ENCODE measurements around the gene INPP4B.

Gene INPP4B

GRCh38 chr4:142752202-142752786, 93.8 kb downstream of the INPP4B start:
- H3K27ac ChIP-seq (ENCODE audit: low read depth, low read length): no peak overlapping the region
- H3K9me3 ChIP-seq (ENCODE audit: control insufficient read depth in 5 of 5, low read length in 5 of 5): no peaks in the 10 kb centered on the region
- no peak overlapping the region for H3K9ac ChIP-seq (ENCODE audit: low read length in 5 of 5)
- H3K36me3 ChIP-seq (ENCODE audit: control insufficient read depth in 5 of 5, insufficient read depth in 5 of 5, low read length in 5 of 5): no peaks in the 10 kb centered on the region
- peaks cover 0 to 3% (median 0%) of the 10 kb centered on the region in 5 donors for H3K4me1 ChIP-seq (ENCODE audit: control insufficient read depth in 5 of 5, insufficient read depth in 5 of 5, low read length in 5 of 5)
- no peak overlapping the region for H3K4me3 ChIP-seq (ENCODE audit: low read depth in 1 of 5, low read length in 5 of 5)
- no peaks in the 10 kb centered on the region for H3K27me3 ChIP-seq (ENCODE audit: control insufficient read depth in 5 of 5, insufficient read depth in 4 of 5, low read length in 5 of 5)

GRCh38 chr4:142743121-142743825, 102.8 kb downstream of the INPP4B start:
- no peaks in the 10 kb centered on the region for H3K27me3 ChIP-seq (ENCODE audit: control insufficient read depth in 5 of 5, insufficient read depth in 4 of 5, low read length in 5 of 5)
- H3K9me3 ChIP-seq (ENCODE audit: control insufficient read depth in 5 of 5, low read length in 5 of 5): peaks cover 0 to 3% (median 0%) of the 10 kb centered on the region in 5 donors
- H3K9ac ChIP-seq (ENCODE audit: low read length in 5 of 5): no peak overlapping the region
- H3K4me3 ChIP-seq (ENCODE audit: low read depth in 1 of 5, low read length in 5 of 5): no peak overlapping the region
- no peaks in the 10 kb centered on the region for H3K36me3 ChIP-seq (ENCODE audit: control insufficient read depth in 5 of 5, insufficient read depth in 5 of 5, low read length in 5 of 5)
- H3K27ac ChIP-seq (ENCODE audit: low read depth, low read length): no peak overlapping the region
- no peaks in the 10 kb centered on the region for H3K4me1 ChIP-seq (ENCODE audit: control insufficient read depth in 5 of 5, insufficient read depth in 5 of 5, low read length in 5 of 5)

- Histone ChIP-seq H3K27me3 (ENCODE audit: control insufficient read depth in 5 of 5, insufficient read depth in 4 of 5, low read length in 5 of 5) (no peaks in the 10 kb centered on the region), H3K4me1 (ENCODE audit: control insufficient read depth in 5 of 5, insufficient read depth in 5 of 5, low read length in 5 of 5) (no peaks in the 10 kb centered on the region), H3K36me3 (ENCODE audit: control insufficient read depth in 5 of 5, insufficient read depth in 5 of 5, low read length in 5 of 5) (no peaks in the 10 kb centered on the region), H3K27ac (ENCODE audit: low read depth, low read length) (no peak overlapping the region), H3K9ac (ENCODE audit: low read length in 5 of 5) (no peak overlapping the region), H3K4me3 (ENCODE audit: low read depth in 1 of 5, low read length in 5 of 5) (no peak overlapping the region), H3K9me3 (ENCODE audit: control insufficient read depth in 5 of 5, low read length in 5 of 5) (peaks cover 0 to 3% (median 0%) of the 10 kb centered on the region in 5 donors)
These were observed 104.1 kb downstream of the INPP4B start for GRCh38 chr4:142741995-142742394.

GRCh38 chr4:142728233-142728632, 117.9 kb downstream of the INPP4B start:
- no peaks in the 10 kb centered on the region for H3K9me3 ChIP-seq (ENCODE audit: control insufficient read depth in 5 of 5, low read length in 5 of 5)
- no peak overlapping the region for H3K9ac ChIP-seq (ENCODE audit: low read length in 5 of 5)
- no peak overlapping the region for H3K27ac ChIP-seq (ENCODE audit: low read depth, low read length)
- no peaks in the 10 kb centered on the region for H3K27me3 ChIP-seq (ENCODE audit: control insufficient read depth in 5 of 5, insufficient read depth in 4 of 5, low read length in 5 of 5)
- no peaks in the 10 kb centered on the region for H3K4me1 ChIP-seq (ENCODE audit: control insufficient read depth in 5 of 5, insufficient read depth in 5 of 5, low read length in 5 of 5)
- H3K36me3 ChIP-seq (ENCODE audit: control insufficient read depth in 5 of 5, insufficient read depth in 5 of 5, low read length in 5 of 5): no peaks in the 10 kb centered on the region
- no peak overlapping the region for H3K4me3 ChIP-seq (ENCODE audit: low read depth in 1 of 5, low read length in 5 of 5)

GRCh38 chr4:142727149-142727548, 119.0 kb downstream of the INPP4B start:
- Histone ChIP-seq H3K36me3 (ENCODE audit: control insufficient read depth in 5 of 5, insufficient read depth in 5 of 5, low read length in 5 of 5) (no peaks in the 10 kb centered on the region), H3K9ac (ENCODE audit: low read length in 5 of 5) (no peak overlapping the region), H3K27me3 (ENCODE audit: control insufficient read depth in 5 of 5, insufficient read depth in 4 of 5, low read length in 5 of 5) (no peaks in the 10 kb centered on the region), H3K27ac (ENCODE audit: low read depth, low read length) (no peak overlapping the region), H3K4me1 (ENCODE audit: control insufficient read depth in 5 of 5, insufficient read depth in 5 of 5, low read length in 5 of 5) (no peaks in the 10 kb centered on the region), H3K4me3 (ENCODE audit: low read depth in 1 of 5, low read length in 5 of 5) (no peak overlapping the region), H3K9me3 (ENCODE audit: control insufficient read depth in 5 of 5, low read length in 5 of 5) (no peaks in the 10 kb centered on the region)

- no peak overlapping the region for H3K9ac ChIP-seq (ENCODE audit: low read length in 5 of 5)
- no peaks in the 10 kb centered on the region for H3K4me1 ChIP-seq (ENCODE audit: control insufficient read depth in 5 of 5, insufficient read depth in 5 of 5, low read length in 5 of 5)
- H3K27me3 ChIP-seq (ENCODE audit: control insufficient read depth in 5 of 5, insufficient read depth in 4 of 5, low read length in 5 of 5): no peaks in the 10 kb centered on the region
- H3K4me3 ChIP-seq (ENCODE audit: low read depth in 1 of 5, low read length in 5 of 5): no peak overlapping the region
- H3K27ac ChIP-seq (ENCODE audit: low read depth, low read length): no peak overlapping the region
- no peaks in the 10 kb centered on the region for H3K36me3 ChIP-seq (ENCODE audit: control insufficient read depth in 5 of 5, insufficient read depth in 5 of 5, low read length in 5 of 5)
- H3K9me3 ChIP-seq (ENCODE audit: control insufficient read depth in 5 of 5, low read length in 5 of 5): no peaks in the 10 kb centered on the region
These were observed 120.2 kb downstream of the INPP4B start for GRCh38 chr4:142725886-142726285.

- Histone ChIP-seq H3K4me1 (ENCODE audit: control insufficient read depth in 5 of 5, insufficient read depth in 5 of 5, low read length in 5 of 5) (no peaks in the 10 kb centered on the region), H3K36me3 (ENCODE audit: control insufficient read depth in 5 of 5, insufficient read depth in 5 of 5, low read length in 5 of 5) (no peaks in the 10 kb centered on the region), H3K4me3 (ENCODE audit: low read depth in 1 of 5, low read length in 5 of 5) (no peak overlapping the region), H3K27ac (ENCODE audit: low read depth, low read length) (no peak overlapping the region), H3K9ac (ENCODE audit: low read length in 5 of 5) (no peak overlapping the region), H3K27me3 (ENCODE audit: control insufficient read depth in 5 of 5, insufficient read depth in 4 of 5, low read length in 5 of 5) (no peaks in the 10 kb centered on the region), H3K9me3 (ENCODE audit: control insufficient read depth in 5 of 5, low read length in 5 of 5) (peaks cover 0 to 3% (median 0%) of the 10 kb centered on the region in 5 donors)
These were observed 124.9 kb downstream of the INPP4B start for GRCh38 chr4:142721187-142721586.

GRCh38 chr4:142719854-142720541, 126.1 kb downstream of the INPP4B start:
- Histone ChIP-seq H3K4me1 (ENCODE audit: control insufficient read depth in 5 of 5, insufficient read depth in 5 of 5, low read length in 5 of 5) (no peaks in the 10 kb centered on the region), H3K27ac (ENCODE audit: low read depth, low read length) (no peak overlapping the region), H3K36me3 (ENCODE audit: control insufficient read depth in 5 of 5, insufficient read depth in 5 of 5, low read length in 5 of 5) (no peaks in the 10 kb centered on the region), H3K27me3 (ENCODE audit: control insufficient read depth in 5 of 5, insufficient read depth in 4 of 5, low read length in 5 of 5) (no peaks in the 10 kb centered on the region), H3K9ac (ENCODE audit: low read length in 5 of 5) (no peak overlapping the region), H3K9me3 (ENCODE audit: control insufficient read depth in 5 of 5, low read length in 5 of 5) (peaks cover 0 to 3% (median 0%) of the 10 kb centered on the region in 5 donors), H3K4me3 (ENCODE audit: low read depth in 1 of 5, low read length in 5 of 5) (no peak overlapping the region)

GRCh38 chr4:142718981-142719380, 127.1 kb downstream of the INPP4B start:
- Histone ChIP-seq H3K4me1 (ENCODE audit: control insufficient read depth in 5 of 5, insufficient read depth in 5 of 5, low read length in 5 of 5) (no peaks in the 10 kb centered on the region), H3K36me3 (ENCODE audit: control insufficient read depth in 5 of 5, insufficient read depth in 5 of 5, low read length in 5 of 5) (no peaks in the 10 kb centered on the region)

GRCh38 chr4:142715727-142716126, 130.4 kb downstream of the INPP4B start:
- Histone ChIP-seq H3K9ac (ENCODE audit: low read length in 5 of 5) (no peak overlapping the region), H3K27me3 (ENCODE audit: control insufficient read depth in 5 of 5, insufficient read depth in 4 of 5, low read length in 5 of 5) (no peaks in the 10 kb centered on the region), H3K27ac (ENCODE audit: low read depth, low read length) (no peak overlapping the region), H3K36me3 (ENCODE audit: control insufficient read depth in 5 of 5, insufficient read depth in 5 of 5, low read length in 5 of 5) (no peaks in the 10 kb centered on the region), H3K4me1 (ENCODE audit: control insufficient read depth in 5 of 5, insufficient read depth in 5 of 5, low read length in 5 of 5) (no peaks in the 10 kb centered on the region), H3K4me3 (ENCODE audit: low read depth in 1 of 5, low read length in 5 of 5) (no peak overlapping the region), H3K9me3 (ENCODE audit: control insufficient read depth in 5 of 5, low read length in 5 of 5) (peaks cover 0 to 3% (median 0%) of the 10 kb centered on the region in 5 donors)

More at GRCh38 chr4:142718981-142719380, 127.1 kb downstream of the INPP4B start:
- Histone ChIP-seq H3K4me3 (ENCODE audit: low read depth in 1 of 5, low read length in 5 of 5) (no peak overlapping the region), H3K9ac (ENCODE audit: low read length in 5 of 5) (no peak overlapping the region), H3K27ac (ENCODE audit: low read depth, low read length) (no peak overlapping the region), H3K9me3 (ENCODE audit: control insufficient read depth in 5 of 5, low read length in 5 of 5) (peaks cover 0 to 3% (median 0%) of the 10 kb centered on the region in 5 donors), H3K27me3 (ENCODE audit: control insufficient read depth in 5 of 5, insufficient read depth in 4 of 5, low read length in 5 of 5) (no peaks in the 10 kb centered on the region)

Measured in subcutaneous abdominal adipose tissue (tissue), 5 donors.